Measurements from ENCODE around the gene JARID2.
"Not testable (repeated sequence)": the region's sequence is repeated elsewhere in the genome, so short reads cannot be mapped to it uniquely, and the experiment has no call there.

Gene JARID2

GRCh38 chr6:15265787-15266186 is 19.9 kb downstream of the JARID2 start:
- no peak for DNase-seq

GRCh38 chr6:15266423-15266996 is 20.6 kb downstream of the JARID2 start:
- no peak for DNase-seq

GRCh38 chr6:15267221-15267620 is 21.4 kb downstream of the JARID2 start:
- DNase-seq = no peak

- no peak for DNase-seq
Observed at GRCh38 chr6:15268137-15268908, 22.5 kb downstream of the JARID2 start.

GRCh38 chr6:15269011-15269410 is 23.1 kb downstream of the JARID2 start:
- DNase-seq = no peak

- no peak for DNase-seq
Observed at GRCh38 chr6:15269619-15270018, 23.8 kb downstream of the JARID2 start.

GRCh38 chr6:15270402-15270801 is 24.5 kb downstream of the JARID2 start:
- no peak for DNase-seq

- no peak for DNase-seq
Observed at GRCh38 chr6:15272562-15272961, 26.7 kb downstream of the JARID2 start.

- DNase-seq = no peak
Observed at GRCh38 chr6:15274692-15275387, 29.0 kb downstream of the JARID2 start.

GRCh38 chr6:15276036-15276985 is 30.4 kb downstream of the JARID2 start:
- DNase-seq = no peak

- no peak for DNase-seq
Observed at GRCh38 chr6:15279047-15279661, 33.3 kb downstream of the JARID2 start.

- no peak for DNase-seq
Observed at GRCh38 chr6:15280028-15280427, 34.2 kb downstream of the JARID2 start.

- no peak for DNase-seq
Observed at GRCh38 chr6:15280961-15281360, 35.1 kb downstream of the JARID2 start.

- no peak for DNase-seq
Observed at GRCh38 chr6:15282334-15282733, 36.5 kb downstream of the JARID2 start.

GRCh38 chr6:15283986-15284361 is 38.1 kb downstream of the JARID2 start:
- no peak for DNase-seq

GRCh38 chr6:15284743-15285142 is 38.9 kb downstream of the JARID2 start:
- no peak for DNase-seq

- DNase-seq = no peak
Observed at GRCh38 chr6:15285682-15286294, 39.9 kb downstream of the JARID2 start.

GRCh38 chr6:15287670-15288375 is 42.0 kb downstream of the JARID2 start:
- no peak for DNase-seq

- DNase-seq = no peak
Observed at GRCh38 chr6:15288856-15289255, 43.0 kb downstream of the JARID2 start.

GRCh38 chr6:15289456-15289855 is 43.6 kb downstream of the JARID2 start:
- not testable (repeated sequence) for DNase-seq

- no peak for DNase-seq
Observed at GRCh38 chr6:15290067-15290680, 44.3 kb downstream of the JARID2 start.

All from stimulated activated CD4-positive, alpha-beta T cell treated with anti-CD3 and anti-CD28 coated beads, Interleukin-4, amount 100 ng/mL, for 1 hour (primary cell).